Activated T-helper 1 cell treated with anti-CD3 and anti-CD28 coated beads, Interleukin-2, amount 50 U/mL, for 16 hours (primary cell): Measurements from ENCODE around the gene WIPF3.

Source experiments
- DNase-seq, 2 donors: peaks; one replicate each; pipeline ENCODE4 v3.0.0-alpha.2; 2020; ENCODE audit warnings: low read depth in 1 of 2, low spot score in 1 of 2

WIPF3 gene

DNA sequence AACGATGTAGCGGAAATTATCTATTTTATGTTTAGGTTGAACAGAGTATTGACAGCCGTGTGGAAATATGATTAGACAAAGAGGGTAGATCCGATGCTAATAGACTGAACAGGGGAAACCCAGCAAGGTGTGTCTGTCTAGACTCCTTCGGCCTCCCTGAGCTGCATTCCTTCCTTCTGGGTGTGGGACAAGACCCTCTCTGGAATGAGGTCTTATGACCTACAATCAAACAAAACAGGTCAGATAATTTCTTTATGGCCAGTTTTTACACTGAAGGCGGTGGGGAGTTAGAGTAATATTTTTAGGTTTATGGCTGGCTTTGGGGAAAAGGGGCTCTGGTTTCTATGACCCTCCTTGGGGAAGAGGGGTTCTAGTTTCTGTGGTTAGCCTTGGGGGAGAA lies 41.2 kb downstream of the WIPF3 start:
- no peak for DNase-seq

DNA sequence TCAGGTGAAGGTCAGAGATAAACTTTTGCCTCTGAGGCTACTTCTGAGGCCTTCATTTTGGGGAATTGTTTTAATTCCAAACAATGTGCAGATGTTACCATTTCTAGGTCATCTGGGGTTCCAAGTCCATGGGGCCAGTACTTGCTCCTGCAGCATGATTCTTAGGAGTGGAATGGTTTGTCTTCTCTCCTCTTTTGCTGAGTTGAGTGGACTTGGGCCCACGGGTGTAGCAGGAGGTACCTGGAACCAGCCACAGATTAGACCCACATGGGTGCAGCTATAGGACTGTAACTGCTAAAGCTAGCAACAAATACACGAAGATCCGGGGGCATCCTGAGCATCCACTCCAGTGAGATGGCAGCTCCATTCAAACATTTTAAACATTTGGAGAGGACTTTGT lies 41.6 kb downstream of the WIPF3 start:
- DNase-seq = no peak

GRCh38 chr7:29848941-29849340 lies 42.6 kb downstream of the WIPF3 start:
- DNase-seq = no peak

DNA sequence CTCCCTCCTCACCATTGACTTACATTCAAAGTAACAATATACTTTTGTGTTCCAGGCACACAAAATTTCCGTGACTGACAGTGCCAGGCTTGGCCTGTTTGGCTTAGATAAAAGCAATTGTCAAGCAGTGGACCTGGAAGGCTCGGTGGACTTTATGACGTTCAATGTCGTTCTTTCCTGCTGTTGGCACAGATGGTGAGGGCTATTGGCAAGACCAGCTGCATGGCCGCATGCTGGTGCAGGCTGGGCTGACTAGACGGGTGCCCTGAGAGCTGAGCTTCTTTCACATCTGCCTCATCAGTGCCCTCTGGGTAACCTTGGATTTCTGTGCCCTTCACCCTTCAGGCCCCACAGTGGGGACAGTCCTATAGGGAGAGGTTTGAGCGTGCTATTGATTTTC lies 45.2 kb downstream of the WIPF3 start:
- no peak for DNase-seq

DNA sequence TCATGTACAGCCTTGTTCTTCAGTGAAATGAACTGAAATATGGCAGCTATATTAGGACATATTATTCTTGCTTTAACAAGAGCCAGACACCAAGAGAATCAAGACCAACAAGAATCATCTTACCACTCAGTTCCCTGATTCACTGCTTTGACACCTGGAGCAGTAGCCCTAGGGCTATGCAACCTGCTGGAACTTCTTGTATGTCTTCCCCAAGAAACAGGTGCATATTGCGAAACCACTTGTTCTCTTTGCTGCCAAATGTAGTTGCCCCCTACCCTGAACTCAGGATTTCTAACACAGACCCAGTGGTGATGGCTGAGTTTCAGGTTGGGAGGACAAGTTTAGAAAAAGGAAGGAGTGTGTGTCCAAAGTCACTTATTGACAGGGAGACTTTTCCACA lies 46.1 kb downstream of the WIPF3 start:
- DNase-seq = no peak

DNA sequence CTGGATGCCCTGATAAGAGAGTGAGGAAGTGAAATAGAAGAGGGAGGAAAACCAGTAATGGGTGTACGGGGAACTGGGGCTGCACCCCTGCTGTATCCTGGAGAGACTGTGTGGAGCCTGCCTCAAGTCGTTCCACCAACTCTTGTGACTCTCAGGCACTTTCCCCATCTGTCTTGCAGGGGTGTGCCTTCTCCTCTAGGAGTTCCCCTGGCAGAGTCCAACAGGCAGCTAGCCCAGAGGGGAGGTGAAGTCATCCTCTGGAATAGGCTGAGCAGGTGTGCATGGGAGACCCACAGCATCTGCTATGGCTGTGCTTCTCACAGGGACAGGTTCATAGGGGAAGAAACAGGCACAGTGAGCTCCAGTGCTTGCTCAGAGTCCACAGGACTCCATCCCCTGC lies 46.8 kb downstream of the WIPF3 start:
- no peak for DNase-seq

GRCh38 chr7:29853789-29854188 lies 47.5 kb downstream of the WIPF3 start:
- no peak for DNase-seq

GRCh38 chr7:29854257-29854938 lies 48.1 kb downstream of the WIPF3 start:
- DNase-seq = no peak

GRCh38 chr7:29857654-29858053 lies 51.3 kb downstream of the WIPF3 start:
- no peak for DNase-seq

DNA sequence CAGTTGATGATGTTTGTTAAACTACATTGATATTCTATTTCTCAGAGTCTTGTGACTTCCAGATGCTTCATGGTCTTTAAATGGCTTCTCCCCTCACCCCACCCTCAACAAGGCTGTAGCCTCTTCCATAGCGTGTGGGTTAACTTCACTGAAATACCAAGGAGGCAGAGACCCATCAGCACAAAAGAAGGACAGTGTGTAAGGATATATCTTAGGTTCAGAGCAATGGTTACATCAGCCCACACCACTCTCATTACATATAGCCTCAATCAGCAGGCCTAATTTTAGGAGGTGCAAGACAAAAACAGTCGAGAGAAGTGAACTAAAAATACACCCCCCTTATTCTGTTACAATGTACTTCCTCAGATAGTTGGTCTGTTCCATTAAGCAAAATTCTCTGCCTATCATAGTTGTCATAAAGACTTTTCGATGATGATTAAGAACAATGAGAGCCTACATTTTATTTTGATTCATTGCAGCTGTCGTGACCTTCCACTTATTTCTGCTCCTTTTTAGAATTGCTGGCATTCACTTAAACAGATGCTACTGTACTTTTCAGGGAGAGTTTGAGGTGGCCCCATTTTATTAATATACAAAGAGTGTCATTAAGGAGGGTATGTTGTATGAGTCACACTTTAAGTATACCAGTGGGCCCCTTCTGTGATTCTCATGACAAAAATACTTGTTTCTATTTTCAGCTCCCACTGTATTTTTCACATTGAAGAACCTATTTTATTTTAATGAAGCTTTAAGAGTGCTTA lies 52.1 kb downstream of the WIPF3 start:
- no peak for DNase-seq

GRCh38 chr7:29859104-29859503 lies 52.8 kb downstream of the WIPF3 start:
- DNase-seq = no peak

DNA sequence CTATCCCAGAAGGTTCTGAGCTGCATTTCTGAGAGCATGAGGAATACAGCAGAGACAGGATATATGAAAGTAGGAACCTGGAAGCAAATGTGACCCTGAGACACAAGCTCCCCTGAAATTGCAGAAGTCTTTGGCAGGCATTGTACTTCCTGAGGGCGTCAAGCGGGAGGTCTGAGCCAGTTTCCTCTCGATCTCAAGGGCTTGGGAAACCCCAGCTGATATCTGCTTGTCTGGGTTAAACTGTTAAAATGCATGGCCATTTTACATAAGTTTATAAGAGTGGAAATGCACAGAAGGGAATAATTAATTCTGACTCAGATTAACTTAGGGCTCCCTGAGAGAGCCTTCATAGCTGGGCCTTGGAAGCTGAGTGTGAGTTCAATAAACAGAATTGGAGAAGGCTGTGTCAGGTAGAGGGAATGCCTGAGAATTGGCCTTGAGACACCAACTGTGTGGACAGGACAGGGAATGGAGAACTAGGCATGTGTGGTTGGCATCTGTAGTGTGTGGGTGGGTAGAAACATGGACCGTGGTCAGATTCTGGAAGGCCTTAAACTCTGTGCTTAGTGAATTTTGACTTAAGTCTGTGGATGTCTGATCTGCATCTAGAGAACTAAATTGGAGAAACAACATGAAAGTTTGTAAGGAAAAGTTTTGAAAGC lies 53.3 kb downstream of the WIPF3 start:
- DNase-seq = no peak

- no peak for DNase-seq
Measured at GRCh38 chr7:29860186-29860585, 53.9 kb downstream of the WIPF3 start.

GRCh38 chr7:29861884-29862283 lies 55.6 kb downstream of the WIPF3 start:
- DNase-seq = no peak

DNA sequence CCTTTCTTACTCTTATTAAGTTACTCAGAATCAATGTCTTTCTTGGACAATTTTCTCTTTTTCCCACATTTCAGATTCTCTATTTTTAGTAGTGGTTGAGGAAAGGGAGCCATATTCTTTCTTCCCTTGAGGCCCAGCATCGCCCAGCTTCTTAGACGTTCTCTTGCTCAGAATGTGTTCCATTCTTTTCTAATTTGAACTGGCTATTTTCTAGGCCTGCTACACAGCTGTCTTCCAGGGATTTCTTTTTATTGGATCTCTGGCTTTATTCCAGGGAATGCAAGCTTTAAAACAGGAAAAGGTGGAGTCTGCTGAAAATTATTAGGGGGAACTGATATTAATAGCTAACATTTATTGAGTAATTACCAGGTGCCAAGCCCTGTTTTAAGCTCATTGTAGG lies 58.3 kb downstream of the WIPF3 start:
- DNase-seq = no peak

GRCh38 chr7:29865526-29865925 lies 59.2 kb downstream of the WIPF3 start:
- no peak for DNase-seq

DNA sequence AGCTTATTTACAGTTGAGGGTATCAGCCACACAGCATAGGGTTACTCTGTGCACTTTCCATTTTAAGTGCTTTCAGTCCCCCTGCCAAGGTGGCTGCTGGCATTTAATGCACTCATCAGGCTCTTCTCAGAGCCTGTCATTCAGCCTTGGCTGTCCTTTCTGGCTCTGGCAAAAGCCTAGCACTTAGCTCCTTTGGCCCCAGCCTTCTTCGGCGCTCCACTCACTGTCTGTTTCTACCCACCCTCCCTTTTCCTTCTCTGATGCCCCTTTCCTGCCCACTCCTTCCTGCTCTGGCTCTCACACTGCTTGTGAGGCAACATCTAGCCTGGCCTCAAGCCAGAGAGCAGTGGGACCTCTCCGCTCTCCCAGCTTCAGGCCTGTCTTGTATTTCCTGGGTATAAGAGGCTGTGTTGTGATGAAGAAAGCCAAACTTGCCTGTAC lies 60.2 kb downstream of the WIPF3 start:
- DNase-seq = no peak

DNA sequence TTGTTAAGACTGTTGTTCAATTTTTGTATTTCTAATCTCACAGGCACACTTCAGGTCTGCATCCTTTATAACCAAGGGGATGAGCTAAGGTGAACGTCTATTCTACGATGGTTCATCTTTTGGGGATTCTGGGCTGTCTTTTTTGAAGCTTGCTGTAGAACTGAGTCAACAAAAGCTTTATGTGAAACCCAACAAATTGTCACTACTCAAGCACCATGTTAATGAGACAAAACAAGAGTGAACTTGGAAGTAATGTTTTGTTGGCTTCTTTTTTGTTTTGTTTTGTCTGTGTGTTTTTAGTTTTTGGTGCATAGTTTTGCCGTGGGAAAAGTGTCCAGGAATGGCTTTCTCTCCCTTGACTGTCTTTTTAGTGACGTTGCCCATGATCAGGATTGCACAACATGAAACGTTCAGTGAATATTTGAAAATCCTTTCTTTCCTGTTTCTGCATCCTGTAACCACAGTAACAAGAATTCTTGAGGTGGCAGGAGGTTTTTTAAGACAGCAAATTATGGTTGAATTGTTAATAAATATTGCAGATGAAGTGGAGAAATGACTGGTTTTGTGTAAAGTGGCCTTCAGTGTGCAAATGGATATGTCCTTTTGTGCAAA lies 65.6 kb downstream of the WIPF3 start:
- DNase-seq = no peak

- DNase-seq = no peak
Measured at GRCh38 chr7:29873644-29874294, 67.5 kb downstream of the WIPF3 start.

- no peak for DNase-seq
Measured at GRCh38 chr7:29875741-29876140, 69.4 kb downstream of the WIPF3 start.

DNA sequence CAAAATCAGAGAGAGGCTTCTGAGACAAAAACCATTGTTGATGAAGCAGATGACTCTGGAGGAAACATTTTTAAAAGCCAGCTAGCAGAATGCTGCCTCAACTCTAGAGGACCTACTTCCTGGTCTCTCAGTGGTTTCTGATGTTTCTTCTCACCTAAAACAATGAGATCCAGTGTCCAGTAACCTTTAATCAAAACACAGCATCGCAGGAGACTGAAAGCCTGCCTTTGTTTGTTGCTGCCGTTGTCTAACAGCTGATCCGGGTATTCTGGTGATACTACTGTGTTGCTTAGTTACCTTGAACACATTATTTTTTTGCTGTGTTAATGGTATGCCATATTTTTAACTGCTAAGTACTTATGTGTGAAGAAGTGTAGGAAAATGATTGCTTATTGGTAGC lies 70.9 kb downstream of the WIPF3 start:
- no peak for DNase-seq
